Adrenal gland (tissue), 5 donors: ENCODE measurements around the gene KRT73.

Source experiments
- CTCF ChIP-seq, 6 experiments: fragments of 450-650 bp in 4 of 6; fragments of 200-600 bp in 2 of 6; sonication (generic) in 1 of 6; IDR thresholded peaks; 1 replicate in 5 of 6; 2 replicates in 1 of 6; pipeline versions ENCODE4 v1.5.1 to v1.8.0; 2016 to 2021; ENCODE audit warnings: antibody characterized with exemption in 6 of 6, mild to moderate bottlenecking in 2 of 6, moderate library complexity in 1 of 6
- POLR2A ChIP-seq, 2 donors: fragments of 450-650 bp; IDR thresholded peaks; one replicate each; pipeline ENCODE4 v1.6.1; 2017; ENCODE audit warnings: antibody characterized with exemption in 2 of 2, mild to moderate bottlenecking in 2 of 2, moderate library complexity in 1 of 2
- donor health status: DM: no; HTN: no; CAD: no.

GRCh38 chr12:52581481-52581880 lies 36.9 kb downstream of the KRT73 start:
- no peak for TF ChIP-seq CTCF (IDR thresholded peaks at IDR 0.05)
- TF ChIP-seq POLR2A (IDR thresholded peaks at IDR 0.05) = no peak
